ENCODE measurements around the gene PCED1A. TPM values are rescaled to one million over a fixed set of nuclear protein-coding genes. Genes with fewer than 3 reads are reported as not detected.
A peak's percentile ranks its signal among the peaks of the same experiment; 100 is the strongest.

PCED1A gene
- total and polyA plus RNA-seq, 9 of the 15 experiments (the other 6 are each of a cell fraction or from before 2014, with no cell fraction given) = 1.5 to 11.5 (median 5.9) TPM

GRCh38 chr20:2814587-2815051 lies 25.8 kb downstream of the PCED1A start, which contains the start of gene C20orf141 (continued):
- no peak for TF ChIP-seq CEBPG (CRISPR knock-in tag; IDR thresholded peaks at IDR 0.05)
- no peak for TF ChIP-seq CEBPG (tag; conservative IDR thresholded peaks at IDR 0.05 in 1 of 2, IDR thresholded peaks at IDR 0.05 in 1 of 2)
- TF ChIP-seq HOMEZ (CRISPR knock-in tag; IDR thresholded peaks at IDR 0.05) = no peak
- TF ChIP-seq, protein P1, sequence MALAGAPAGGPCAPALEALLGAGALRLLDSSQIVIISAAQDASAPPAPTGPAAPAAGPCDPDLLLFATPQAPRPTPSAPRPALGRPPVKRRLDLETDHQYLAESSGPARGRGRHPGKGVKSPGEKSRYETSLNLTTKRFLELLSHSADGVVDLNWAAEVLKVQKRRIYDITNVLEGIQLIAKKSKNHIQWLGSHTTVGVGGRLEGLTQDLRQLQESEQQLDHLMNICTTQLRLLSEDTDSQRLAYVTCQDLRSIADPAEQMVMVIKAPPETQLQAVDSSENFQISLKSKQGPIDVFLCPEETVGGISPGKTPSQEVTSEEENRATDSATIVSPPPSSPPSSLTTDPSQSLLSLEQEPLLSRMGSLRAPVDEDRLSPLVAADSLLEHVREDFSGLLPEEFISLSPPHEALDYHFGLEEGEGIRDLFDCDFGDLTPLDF (CRISPR knock-in tag; IDR thresholded peaks at IDR 0.05) = no peak
- TF ChIP-seq SIX5 (IDR thresholded peaks at IDR 0.05; ENCODE audit: borderline replicate concordance in 1 of 2, insufficient read depth in 1 of 2, low read depth in 1 of 2, low read length in 2 of 2) = no peak
- no peak for TF ChIP-seq ZNF12 (CRISPR knock-in tag; IDR thresholded peaks at IDR 0.05)
- peak; percentile 78 for TF ChIP-seq TCF3 (CRISPR knock-in tag; IDR thresholded peaks at IDR 0.05)
- TF ChIP-seq, protein P2, sequence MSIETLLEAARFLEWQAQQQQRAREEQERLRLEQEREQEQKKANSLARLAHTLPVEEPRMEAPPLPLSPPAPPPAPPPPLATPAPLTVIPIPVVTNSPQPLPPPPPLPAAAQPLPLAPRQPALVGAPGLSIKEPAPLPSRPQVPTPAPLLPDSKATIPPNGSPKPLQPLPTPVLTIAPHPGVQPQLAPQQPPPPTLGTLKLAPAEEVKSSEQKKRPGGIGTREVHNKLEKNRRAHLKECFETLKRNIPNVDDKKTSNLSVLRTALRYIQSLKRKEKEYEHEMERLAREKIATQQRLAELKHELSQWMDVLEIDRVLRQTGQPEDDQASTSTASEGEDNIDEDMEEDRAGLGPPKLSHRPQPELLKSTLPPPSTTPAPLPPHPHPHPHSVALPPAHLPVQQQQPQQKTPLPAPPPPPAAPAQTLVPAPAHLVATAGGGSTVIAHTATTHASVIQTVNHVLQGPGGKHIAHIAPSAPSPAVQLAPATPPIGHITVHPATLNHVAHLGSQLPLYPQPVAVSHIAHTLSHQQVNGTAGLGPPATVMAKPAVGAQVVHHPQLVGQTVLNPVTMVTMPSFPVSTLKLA (conservative IDR thresholded peaks at IDR 0.05) = 0 out of 4 replicates have a peak, but pooled peaks of 1 of the 2 experiments have one; percentile 33
- TF ChIP-seq ETS2 (tag; IDR thresholded peaks at IDR 0.05; ENCODE audit: borderline replicate concordance, poor library complexity, severe bottlenecking) = no peak
- no peak for TF ChIP-seq EP400 (IDR thresholded peaks at IDR 0.05)
- no peak for TF ChIP-seq NR2F6 (CRISPR knock-in tag; IDR thresholded peaks at IDR 0.05)
- no peak for TF ChIP-seq ETV5 (CRISPR knock-in tag; IDR thresholded peaks at IDR 0.05; ENCODE audit: low read depth)
- no peak for TF ChIP-seq MYBL2 (IDR thresholded peaks at IDR 0.05; ENCODE audit: low read depth)
- no peak for TF ChIP-seq MYBL2 (CRISPR knock-in tag; IDR thresholded peaks at IDR 0.05; ENCODE audit: borderline replicate concordance)
- TF ChIP-seq ZNF766 (CRISPR knock-in tag; conservative IDR thresholded peaks at IDR 0.05) = no peak
- no peak for TF ChIP-seq TRIM28 (IDR thresholded peaks at IDR 0.05)
- TF ChIP-seq BRF1 (IDR thresholded peaks at IDR 0.05; ENCODE audit: borderline replicate concordance, extremely low read depth, insufficient read length) = no peak
- no peak for TF ChIP-seq ZNF311 (CRISPR knock-in tag; IDR thresholded peaks at IDR 0.05)
- no peak for TF ChIP-seq HIVEP1 (CRISPR knock-in tag; IDR thresholded peaks at IDR 0.05)
- TF ChIP-seq ZNF586 (CRISPR knock-in tag; conservative IDR thresholded peaks at IDR 0.05) = no peak
- TF ChIP-seq FOXO4 (CRISPR knock-in tag; IDR thresholded peaks at IDR 0.05) = no peak
- peak; percentile 55 for TF ChIP-seq TAL1 (IDR thresholded peaks at IDR 0.05)
- TF ChIP-seq ZNF124 (CRISPR knock-in tag; IDR thresholded peaks at IDR 0.05) = no peak
- peak; percentile 58 for TF ChIP-seq ARID1B (IDR thresholded peaks at IDR 0.05)
- TF ChIP-seq FOXJ3 (CRISPR knock-in tag; IDR thresholded peaks at IDR 0.05) = no peak
